ENCODE data around the gene RBBP6. TPM values are rescaled to one million over a fixed set of nuclear protein-coding genes. Genes with fewer than 3 reads are reported as not detected.

The RBBP6 gene
- total and polyA plus RNA-seq, 9 of the 15 experiments (the other 6 are each of a cell fraction or from before 2014, with no cell fraction given), result 19.2 to 76.6 (median 42.7) TPM

DNA sequence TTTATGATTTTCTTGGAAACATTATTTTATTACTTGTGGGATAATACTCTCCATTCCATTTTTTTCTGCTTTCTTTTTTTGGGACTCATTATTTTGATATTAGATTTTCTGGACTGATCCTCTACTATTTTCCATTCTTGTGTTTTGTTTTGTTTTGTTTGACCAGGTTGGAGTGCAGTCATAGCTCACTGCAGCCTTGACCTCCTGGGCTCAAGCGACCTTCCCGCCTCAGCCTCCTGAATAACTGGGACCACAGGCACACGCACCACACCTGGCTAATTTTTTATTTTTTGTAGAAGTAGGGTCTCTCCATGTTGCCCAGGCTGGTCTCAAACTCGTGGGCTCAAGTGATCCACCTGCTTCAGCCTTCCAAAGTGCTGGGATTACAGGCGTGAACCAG is 44.1 kb downstream of the RBBP6 start:
- Histone ChIP-seq H3K4me2 (ENCODE audit: insufficient read depth, low read length) (no peak overlapping the region), H3K36me3 (ENCODE audit: control insufficient read depth, insufficient read depth, low read length) (no peaks in the 10 kb centered on the region), H3K9me3 (replicated peaks; ENCODE audit: control insufficient read depth, insufficient read depth, low read depth, low read length) (no peaks in the 10 kb centered on the region), H4K20me1 (replicated peaks; ENCODE audit: control insufficient read depth, insufficient read depth, low read length) (no peaks in the 10 kb centered on the region), H3K27me3 (ENCODE audit: control insufficient read depth in 2 of 2, insufficient read depth in 2 of 2, low read length in 2 of 2) (peaks cover 13 to 21% of the 10 kb centered on the region in 2 experiments), H2AFZ (ENCODE audit: low read depth, low read length) (no peak overlapping the region), H3K79me2 (ENCODE audit: control insufficient read depth, insufficient read depth, low read length) (no peaks in the 10 kb centered on the region), H3K4me1 (replicated peaks in 1 of 2; ENCODE audit: control insufficient read depth in 2 of 2, insufficient read depth in 2 of 2, low read length in 2 of 2) (no peaks in the 10 kb centered on the region), H3K9ac (ENCODE audit: insufficient read depth in 1 of 2, low read depth in 2 of 2, low read length in 2 of 2) (no peak overlapping the region), H3K4me3 (no peak overlapping the region), H3K27ac (ENCODE audit: extremely low read depth, low read depth, low read length) (no peak overlapping the region), H3K9me1 (ENCODE audit: control insufficient read depth, insufficient read depth, low read length) (no peaks in the 10 kb centered on the region)
- DNase-seq (ENCODE audit: extremely low read depth in 1 of 4, low spot score in 3 of 4) (no peak), FAIRE-seq (no peak), ATAC-seq (no peak)
- WGBS (ENCODE audit: insufficient coverage, low coverage, missing lambda C conversion rate), result 2% methylated on average over 5 of the region's 5 CpGs
- intact Hi-C loops (cut with micrococcal nuclease), result no loop called here
- no TSS peak for BruUV-seq (replicated peaks)
- in situ Hi-C loops (cut with MboI), result no loop called here
- ChIA-PET CTCF (ENCODE audit: low intra/inter-chr PET ratio) (no interaction called here), POLR2A (no interaction called here)
- TF ChIP-seq CBX1 (IDR thresholded peaks at IDR 0.05; ENCODE audit: low read depth) (no peak), SREBF1 (IDR thresholded peaks at IDR 0.05; ENCODE audit: borderline replicate concordance, low read depth, low read length) (no peak), SIX5 (IDR thresholded peaks at IDR 0.05; ENCODE audit: borderline replicate concordance in 1 of 2, insufficient read depth in 1 of 2, low read depth in 1 of 2, low read length in 2 of 2) (no peak), FOXA3 (CRISPR knock-in tag; conservative IDR thresholded peaks at IDR 0.05 in 1 of 2, IDR thresholded peaks at IDR 0.05 in 1 of 2) (no peak), BRF1 (IDR thresholded peaks at IDR 0.05; ENCODE audit: borderline replicate concordance, extremely low read depth, insufficient read length) (no peak), HSF4 (CRISPR knock-in tag; IDR thresholded peaks at IDR 0.05; ENCODE audit: borderline replicate concordance) (no peak), NEUROD1 (IDR thresholded peaks at IDR 0.05; ENCODE audit: borderline replicate concordance, low read depth, low read length, partially characterized antibody) (no peak)
- TF ChIP-seq, protein P1, sequence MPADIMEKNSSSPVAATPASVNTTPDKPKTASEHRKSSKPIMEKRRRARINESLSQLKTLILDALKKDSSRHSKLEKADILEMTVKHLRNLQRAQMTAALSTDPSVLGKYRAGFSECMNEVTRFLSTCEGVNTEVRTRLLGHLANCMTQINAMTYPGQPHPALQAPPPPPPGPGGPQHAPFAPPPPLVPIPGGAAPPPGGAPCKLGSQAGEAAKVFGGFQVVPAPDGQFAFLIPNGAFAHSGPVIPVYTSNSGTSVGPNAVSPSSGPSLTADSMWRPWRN (IDR thresholded peaks at IDR 0.05; ENCODE audit: low read depth), result no peak
- TF ChIP-seq, protein P2, sequence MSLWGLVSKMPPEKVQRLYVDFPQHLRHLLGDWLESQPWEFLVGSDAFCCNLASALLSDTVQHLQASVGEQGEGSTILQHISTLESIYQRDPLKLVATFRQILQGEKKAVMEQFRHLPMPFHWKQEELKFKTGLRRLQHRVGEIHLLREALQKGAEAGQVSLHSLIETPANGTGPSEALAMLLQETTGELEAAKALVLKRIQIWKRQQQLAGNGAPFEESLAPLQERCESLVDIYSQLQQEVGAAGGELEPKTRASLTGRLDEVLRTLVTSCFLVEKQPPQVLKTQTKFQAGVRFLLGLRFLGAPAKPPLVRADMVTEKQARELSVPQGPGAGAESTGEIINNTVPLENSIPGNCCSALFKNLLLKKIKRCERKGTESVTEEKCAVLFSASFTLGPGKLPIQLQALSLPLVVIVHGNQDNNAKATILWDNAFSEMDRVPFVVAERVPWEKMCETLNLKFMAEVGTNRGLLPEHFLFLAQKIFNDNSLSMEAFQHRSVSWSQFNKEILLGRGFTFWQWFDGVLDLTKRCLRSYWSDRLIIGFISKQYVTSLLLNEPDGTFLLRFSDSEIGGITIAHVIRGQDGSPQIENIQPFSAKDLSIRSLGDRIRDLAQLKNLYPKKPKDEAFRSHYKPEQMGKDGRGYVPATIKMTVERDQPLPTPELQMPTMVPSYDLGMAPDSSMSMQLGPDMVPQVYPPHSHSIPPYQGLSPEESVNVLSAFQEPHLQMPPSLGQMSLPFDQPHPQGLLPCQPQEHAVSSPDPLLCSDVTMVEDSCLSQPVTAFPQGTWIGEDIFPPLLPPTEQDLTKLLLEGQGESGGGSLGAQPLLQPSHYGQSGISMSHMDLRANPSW (CRISPR knock-in tag; IDR thresholded peaks at IDR 0.05), result no peak
- TF ChIP-seq, protein P3, sequence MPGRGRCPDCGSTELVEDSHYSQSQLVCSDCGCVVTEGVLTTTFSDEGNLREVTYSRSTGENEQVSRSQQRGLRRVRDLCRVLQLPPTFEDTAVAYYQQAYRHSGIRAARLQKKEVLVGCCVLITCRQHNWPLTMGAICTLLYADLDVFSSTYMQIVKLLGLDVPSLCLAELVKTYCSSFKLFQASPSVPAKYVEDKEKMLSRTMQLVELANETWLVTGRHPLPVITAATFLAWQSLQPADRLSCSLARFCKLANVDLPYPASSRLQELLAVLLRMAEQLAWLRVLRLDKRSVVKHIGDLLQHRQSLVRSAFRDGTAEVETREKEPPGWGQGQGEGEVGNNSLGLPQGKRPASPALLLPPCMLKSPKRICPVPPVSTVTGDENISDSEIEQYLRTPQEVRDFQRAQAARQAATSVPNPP (IDR thresholded peaks at IDR 0.05; ENCODE audit: borderline replicate concordance, insufficient read depth, insufficient read length), result no peak
- TF ChIP-seq, protein P4, sequence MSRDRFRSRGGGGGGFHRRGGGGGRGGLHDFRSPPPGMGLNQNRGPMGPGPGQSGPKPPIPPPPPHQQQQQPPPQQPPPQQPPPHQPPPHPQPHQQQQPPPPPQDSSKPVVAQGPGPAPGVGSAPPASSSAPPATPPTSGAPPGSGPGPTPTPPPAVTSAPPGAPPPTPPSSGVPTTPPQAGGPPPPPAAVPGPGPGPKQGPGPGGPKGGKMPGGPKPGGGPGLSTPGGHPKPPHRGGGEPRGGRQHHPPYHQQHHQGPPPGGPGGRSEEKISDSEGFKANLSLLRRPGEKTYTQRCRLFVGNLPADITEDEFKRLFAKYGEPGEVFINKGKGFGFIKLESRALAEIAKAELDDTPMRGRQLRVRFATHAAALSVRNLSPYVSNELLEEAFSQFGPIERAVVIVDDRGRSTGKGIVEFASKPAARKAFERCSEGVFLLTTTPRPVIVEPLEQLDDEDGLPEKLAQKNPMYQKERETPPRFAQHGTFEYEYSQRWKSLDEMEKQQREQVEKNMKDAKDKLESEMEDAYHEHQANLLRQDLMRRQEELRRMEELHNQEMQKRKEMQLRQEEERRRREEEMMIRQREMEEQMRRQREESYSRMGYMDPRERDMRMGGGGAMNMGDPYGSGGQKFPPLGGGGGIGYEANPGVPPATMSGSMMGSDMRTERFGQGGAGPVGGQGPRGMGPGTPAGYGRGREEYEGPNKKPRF (IDR thresholded peaks at IDR 0.05; ENCODE audit: low read depth, low read length), result no peak
- TF ChIP-seq, protein P5, sequence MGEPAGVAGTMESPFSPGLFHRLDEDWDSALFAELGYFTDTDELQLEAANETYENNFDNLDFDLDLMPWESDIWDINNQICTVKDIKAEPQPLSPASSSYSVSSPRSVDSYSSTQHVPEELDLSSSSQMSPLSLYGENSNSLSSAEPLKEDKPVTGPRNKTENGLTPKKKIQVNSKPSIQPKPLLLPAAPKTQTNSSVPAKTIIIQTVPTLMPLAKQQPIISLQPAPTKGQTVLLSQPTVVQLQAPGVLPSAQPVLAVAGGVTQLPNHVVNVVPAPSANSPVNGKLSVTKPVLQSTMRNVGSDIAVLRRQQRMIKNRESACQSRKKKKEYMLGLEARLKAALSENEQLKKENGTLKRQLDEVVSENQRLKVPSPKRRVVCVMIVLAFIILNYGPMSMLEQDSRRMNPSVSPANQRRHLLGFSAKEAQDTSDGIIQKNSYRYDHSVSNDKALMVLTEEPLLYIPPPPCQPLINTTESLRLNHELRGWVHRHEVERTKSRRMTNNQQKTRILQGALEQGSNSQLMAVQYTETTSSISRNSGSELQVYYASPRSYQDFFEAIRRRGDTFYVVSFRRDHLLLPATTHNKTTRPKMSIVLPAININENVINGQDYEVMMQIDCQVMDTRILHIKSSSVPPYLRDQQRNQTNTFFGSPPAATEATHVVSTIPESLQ (CRISPR knock-in tag; IDR thresholded peaks at IDR 0.05), result no peak
